ENCODE data around the gene DGUOK.

DNA sequence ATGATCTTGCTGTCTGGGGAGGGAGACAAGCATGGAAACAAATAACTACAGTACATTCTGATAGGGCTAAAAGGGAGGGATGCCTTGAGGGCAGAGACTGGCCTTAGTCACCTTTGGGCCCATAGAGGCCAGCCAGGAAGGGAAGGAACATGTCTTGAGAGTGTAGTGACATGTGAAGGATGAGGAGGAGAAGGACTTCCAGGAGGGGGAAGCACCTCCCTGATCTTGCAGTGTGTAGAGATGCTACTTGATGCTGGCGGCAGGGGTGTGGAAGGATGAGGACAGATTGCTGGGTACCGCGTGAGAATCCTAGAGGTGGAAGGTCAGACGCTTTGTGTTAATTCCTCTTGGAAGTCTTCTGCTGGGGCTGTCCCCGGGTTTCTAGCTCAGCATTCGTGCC, 71.1 kb downstream of the DGUOK start:
- TF ChIP-seq EZH2 (IDR thresholded peaks at IDR 0.05; ENCODE audit: borderline replicate concordance) (no peak), EZH2phosphoT487 (IDR thresholded peaks at IDR 0.05; ENCODE audit: low read depth, severe bottlenecking, unreplicated experiment) (no peak)
- TF ChIP-seq, protein P1, sequence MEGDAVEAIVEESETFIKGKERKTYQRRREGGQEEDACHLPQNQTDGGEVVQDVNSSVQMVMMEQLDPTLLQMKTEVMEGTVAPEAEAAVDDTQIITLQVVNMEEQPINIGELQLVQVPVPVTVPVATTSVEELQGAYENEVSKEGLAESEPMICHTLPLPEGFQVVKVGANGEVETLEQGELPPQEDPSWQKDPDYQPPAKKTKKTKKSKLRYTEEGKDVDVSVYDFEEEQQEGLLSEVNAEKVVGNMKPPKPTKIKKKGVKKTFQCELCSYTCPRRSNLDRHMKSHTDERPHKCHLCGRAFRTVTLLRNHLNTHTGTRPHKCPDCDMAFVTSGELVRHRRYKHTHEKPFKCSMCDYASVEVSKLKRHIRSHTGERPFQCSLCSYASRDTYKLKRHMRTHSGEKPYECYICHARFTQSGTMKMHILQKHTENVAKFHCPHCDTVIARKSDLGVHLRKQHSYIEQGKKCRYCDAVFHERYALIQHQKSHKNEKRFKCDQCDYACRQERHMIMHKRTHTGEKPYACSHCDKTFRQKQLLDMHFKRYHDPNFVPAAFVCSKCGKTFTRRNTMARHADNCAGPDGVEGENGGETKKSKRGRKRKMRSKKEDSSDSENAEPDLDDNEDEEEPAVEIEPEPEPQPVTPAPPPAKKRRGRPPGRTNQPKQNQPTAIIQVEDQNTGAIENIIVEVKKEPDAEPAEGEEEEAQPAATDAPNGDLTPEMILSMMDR (IDR thresholded peaks at IDR 0.05; ENCODE audit: poor library complexity): no peak

Measured in hepatocyte (in vitro differentiated cells).